ENCODE results near the gene TMBIM6. TPM values are rescaled to one million over a fixed set of nuclear protein-coding genes. Genes with fewer than 3 reads are reported as not detected.
"Not testable (repeated sequence)": the region's sequence is repeated elsewhere in the genome, so short reads cannot be mapped to it uniquely, and the experiment has no call there.

TMBIM6 gene
- total RNA-seq, 1 experiment from 2014 or later = 525 TPM

- ChIA-PET CTCF (no interaction called here), POLR2A (interaction anchor here (0.6 kb wide), 1 partner anchor 8 kb away, joined by 3 read pairs; no protein-coding TSS in a partner anchor)
- Histone ChIP-seq H3K27me3 (ENCODE audit: control insufficient read depth, insufficient read depth, low read length) (peaks cover 4% of the 10 kb centered on the region; the same call in 1 of the 2 replicates), H3K4me1 (ENCODE audit: control insufficient read depth, insufficient read depth, low read length) (no peaks in the 10 kb centered on the region), H3K4me3 (ENCODE audit: low read depth in 2 of 2, low read length in 2 of 2) (no peak overlapping the region), H3K27ac (ENCODE audit: low read length) (no peak overlapping the region), H3K36me3 (ENCODE audit: control insufficient read depth, insufficient read depth, low read length) (no peaks in the 10 kb centered on the region), H3K9me3 (ENCODE audit: control insufficient read depth, insufficient read depth, low read depth, low read length) (no peaks in the 10 kb centered on the region)
- ATAC-seq (no peak), DNase-seq (ENCODE audit: low read depth, low spot score) (no peak)
- in situ Hi-C loops (cut with HindIII; ENCODE audit: low pct_unique_long_range_greater_than_20kb, low sequenced_read_pairs) (no loop called here), intact Hi-C loops (cut with micrococcal nuclease; ENCODE audit: unreplicated experiment) (no loop called here)
- TF ChIP-seq CTCF (IDR thresholded peaks at IDR 0.05) (no peak), TCF7L2 (IDR thresholded peaks at IDR 0.05; ENCODE audit: low read depth, low read length) (no peak), REST (IDR thresholded peaks at IDR 0.05; ENCODE audit: insufficient read depth in 1 of 2, low read depth in 2 of 2, low read length in 1 of 2) (no peak), POLR2AphosphoS5 (IDR thresholded peaks at IDR 0.05; ENCODE audit: low read depth, low read length) (no peak), SIN3A (IDR thresholded peaks at IDR 0.05; ENCODE audit: borderline replicate concordance, insufficient read depth, low read depth, low read length) (no peak)
- BruUV-seq (replicated peaks) = no TSS peak
Observed at GRCh38 chr12:49716553-49716952, 24.8 kb upstream of the TMBIM6 start.

GRCh38 chr12:49717800-49718199, 23.6 kb upstream of the TMBIM6 start:
- intact Hi-C loops (cut with micrococcal nuclease; ENCODE audit: unreplicated experiment); H3K27ac ChIP-seq (ENCODE audit: low read length); H3K4me3 ChIP-seq (ENCODE audit: low read depth in 2 of 2, low read length in 2 of 2); BruUV-seq (replicated peaks); ATAC-seq; H3K36me3 ChIP-seq (ENCODE audit: control insufficient read depth, insufficient read depth, low read length); H3K27me3 ChIP-seq (ENCODE audit: control insufficient read depth, insufficient read depth, low read length); DNase-seq (ENCODE audit: low read depth, low spot score); in situ Hi-C loops (cut with HindIII; ENCODE audit: low pct_unique_long_range_greater_than_20kb, low sequenced_read_pairs); H3K9me3 ChIP-seq (ENCODE audit: control insufficient read depth, insufficient read depth, low read depth, low read length); H3K4me1 ChIP-seq (ENCODE audit: control insufficient read depth, insufficient read depth, low read length): not testable (repeated sequence)
- POLR2A ChIA-PET = interaction anchor here (0.9 kb wide), 1 partner anchor 29 kb away, joined by 3 read pairs; no protein-coding TSS in a partner anchor
- CTCF ChIA-PET = interaction anchor here (0.6 kb wide), 1 partner anchor 37 kb away, joined by 5 read pairs; no protein-coding TSS in a partner anchor

GRCh38 chr12:49720214-49720613, 21.1 kb upstream of the TMBIM6 start:
- H3K36me3 ChIP-seq (ENCODE audit: control insufficient read depth, insufficient read depth, low read length) = no peaks in the 10 kb centered on the region
- no peaks in the 10 kb centered on the region for H3K9me3 ChIP-seq (ENCODE audit: control insufficient read depth, insufficient read depth, low read depth, low read length)
- H3K27me3 ChIP-seq (ENCODE audit: control insufficient read depth, insufficient read depth, low read length) = peaks cover 2% of the 10 kb centered on the region; the same call in 1 of the 2 replicates
- H3K27ac ChIP-seq (ENCODE audit: low read length) = no peak overlapping the region
- no peak overlapping the region for H3K4me3 ChIP-seq (ENCODE audit: low read depth in 2 of 2, low read length in 2 of 2)
- TF ChIP-seq REST (IDR thresholded peaks at IDR 0.05; ENCODE audit: insufficient read depth in 1 of 2, low read depth in 2 of 2, low read length in 1 of 2) (no peak), POLR2AphosphoS5 (IDR thresholded peaks at IDR 0.05; ENCODE audit: low read depth, low read length) (no peak), CTCF (IDR thresholded peaks at IDR 0.05) (peak; percentile 26; the same call in 1 of the 2 replicates)
- no peaks in the 10 kb centered on the region for H3K4me1 ChIP-seq (ENCODE audit: control insufficient read depth, insufficient read depth, low read length)
- in situ Hi-C loops (cut with HindIII; ENCODE audit: low pct_unique_long_range_greater_than_20kb, low sequenced_read_pairs) = no loop called here
- BruUV-seq (replicated peaks) = no TSS peak
- ChIA-PET POLR2A (no interaction called here), CTCF (interaction anchor here (0.6 to 1.0 kb wide), 2 partner anchors 21 to 650 kb away, joined by 3 to 4 read pairs; partner anchors contain the start of gene TMBIM6)
- intact Hi-C loops (cut with micrococcal nuclease; ENCODE audit: unreplicated experiment) = no loop called here
- no peak for DNase-seq (ENCODE audit: low read depth, low spot score)
- ATAC-seq = peak; percentile 58; the same call in 1 of the 2 replicates

- H3K36me3 ChIP-seq (ENCODE audit: control insufficient read depth, insufficient read depth, low read length); BruUV-seq (replicated peaks); POLR2A ChIA-PET; in situ Hi-C loops (cut with HindIII; ENCODE audit: low pct_unique_long_range_greater_than_20kb, low sequenced_read_pairs); H3K4me3 ChIP-seq (ENCODE audit: low read depth in 2 of 2, low read length in 2 of 2); H3K27me3 ChIP-seq (ENCODE audit: control insufficient read depth, insufficient read depth, low read length); intact Hi-C loops (cut with micrococcal nuclease; ENCODE audit: unreplicated experiment); ATAC-seq; H3K9me3 ChIP-seq (ENCODE audit: control insufficient read depth, insufficient read depth, low read depth, low read length); H3K27ac ChIP-seq (ENCODE audit: low read length); DNase-seq (ENCODE audit: low read depth, low spot score); H3K4me1 ChIP-seq (ENCODE audit: control insufficient read depth, insufficient read depth, low read length); CTCF ChIA-PET: not testable (repeated sequence)
Observed at GRCh38 chr12:49721355-49721754, 20.0 kb upstream of the TMBIM6 start.
